Activated T-cell treated with anti-CD3 and anti-CD28 coated beads, Interleukin-2, amount 50 U/mL, for 48 hours (primary cell): ENCODE data around the gene MAMDC4.
A peak's percentile ranks its signal among the peaks of the same experiment; 100 is the strongest.
"Not testable (repeated sequence)": the region's sequence is repeated elsewhere in the genome, so short reads cannot be mapped to it uniquely, and the experiment has no call there.

Source experiments
- DNase-seq, 2 experiments: peaks; one replicate each; pipeline ENCODE4 v3.0.0-alpha.2; 2020

Gene MAMDC4

DNA sequence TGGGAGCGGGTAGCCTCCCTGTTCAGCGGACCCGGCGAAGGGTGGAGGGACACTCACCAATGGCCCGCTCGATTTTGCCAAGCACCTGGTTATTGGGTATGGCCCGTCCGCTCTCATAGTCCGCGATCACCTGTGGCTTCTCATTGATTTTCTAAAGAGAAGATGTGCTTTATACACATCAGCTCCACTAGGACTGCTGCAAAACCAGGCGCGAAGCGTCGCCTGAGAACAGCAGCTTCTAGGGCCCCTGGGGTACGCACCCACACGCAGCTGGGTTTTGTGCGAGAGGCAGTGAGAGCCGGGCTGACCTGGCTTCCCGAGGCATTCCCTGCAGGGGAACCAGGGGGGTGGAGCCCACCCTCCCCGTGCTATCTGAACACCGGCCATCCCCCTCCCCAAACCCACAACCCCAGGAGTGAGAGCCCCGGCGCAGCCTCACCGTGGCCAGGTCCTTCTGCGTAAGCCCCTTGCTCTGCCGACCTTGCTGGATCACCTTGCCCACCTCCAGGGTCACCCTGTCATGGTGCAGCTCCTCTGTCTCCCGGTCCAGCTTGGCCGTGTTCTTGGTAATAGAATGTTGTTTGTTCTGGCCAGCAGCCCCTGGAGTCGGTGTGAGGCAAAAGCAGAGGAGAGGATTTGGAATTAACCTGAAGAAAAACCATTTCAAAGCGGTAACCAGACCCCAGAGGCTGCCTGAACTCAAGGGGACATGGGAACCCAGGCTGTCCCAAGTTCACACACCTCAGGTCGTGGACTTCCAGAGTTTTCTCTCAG is 10.9 kb downstream of the MAMDC4 start:
- DNase-seq = no peak

DNA sequence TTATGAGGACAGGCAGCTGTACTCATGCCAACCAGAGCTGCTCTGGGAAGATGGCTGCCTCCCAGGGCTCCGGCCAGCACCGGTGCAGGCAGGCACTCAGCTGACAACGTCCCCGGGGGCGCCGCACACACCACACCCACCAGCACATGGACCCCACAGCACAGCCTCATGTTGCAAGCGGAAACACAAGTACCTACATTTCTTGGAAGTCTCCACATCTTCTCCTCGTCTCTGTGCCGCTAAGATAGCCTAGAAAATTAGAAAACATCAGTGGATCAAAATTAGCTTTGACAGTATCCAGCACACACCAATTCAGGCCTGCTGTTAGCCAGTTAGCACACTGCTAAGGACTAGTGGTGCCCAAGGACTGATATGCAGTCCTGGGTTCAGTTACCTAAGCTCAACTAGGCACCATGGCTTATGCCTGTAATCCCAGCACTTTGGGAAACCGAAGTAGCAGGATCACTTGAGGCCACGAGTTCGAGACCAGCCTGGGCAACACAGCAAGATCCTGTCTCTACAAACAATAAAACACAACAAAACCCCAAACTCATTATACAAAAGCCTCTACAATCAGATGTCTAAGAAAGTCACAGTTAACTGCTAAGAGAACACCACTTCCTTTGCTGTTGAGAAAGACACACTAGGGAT is 11.6 kb downstream of the MAMDC4 start:
- DNase-seq = no peak

DNA sequence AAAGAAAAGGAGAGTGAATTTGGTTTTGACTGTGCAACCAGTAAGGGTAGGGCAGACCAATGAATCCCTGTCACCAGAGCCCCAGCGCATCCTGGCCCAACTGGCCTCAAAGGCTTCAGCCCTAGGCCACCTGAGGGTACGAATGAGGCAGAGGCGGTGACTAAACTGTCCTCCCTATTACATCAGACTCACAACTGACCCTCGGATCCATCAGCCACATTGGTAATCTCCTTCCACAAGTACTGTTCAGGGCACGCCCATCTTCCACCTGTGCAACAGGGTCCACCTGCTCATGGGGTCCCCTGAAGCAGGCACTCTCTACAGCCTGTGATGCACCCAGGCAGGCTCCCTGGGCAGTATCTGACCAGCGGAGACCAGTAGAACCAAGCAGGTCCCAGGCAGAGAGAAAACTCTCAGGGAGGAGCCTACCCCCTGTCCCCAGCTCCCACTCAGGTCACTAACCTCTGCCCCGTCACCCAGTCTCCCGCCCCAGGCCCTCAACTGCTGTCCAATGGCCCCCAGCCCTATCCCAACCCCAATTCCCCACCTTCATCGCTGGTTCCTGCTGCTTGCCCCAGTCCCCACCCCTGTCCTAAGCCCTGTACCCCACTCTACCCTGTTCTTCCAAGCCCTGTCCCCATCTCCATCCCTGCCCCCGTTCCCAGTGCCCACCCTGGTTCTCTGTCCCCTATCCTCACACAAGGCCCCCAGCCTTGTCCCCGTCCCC is 13.1 kb downstream of the MAMDC4 start:
- DNase-seq = no peak

DNA sequence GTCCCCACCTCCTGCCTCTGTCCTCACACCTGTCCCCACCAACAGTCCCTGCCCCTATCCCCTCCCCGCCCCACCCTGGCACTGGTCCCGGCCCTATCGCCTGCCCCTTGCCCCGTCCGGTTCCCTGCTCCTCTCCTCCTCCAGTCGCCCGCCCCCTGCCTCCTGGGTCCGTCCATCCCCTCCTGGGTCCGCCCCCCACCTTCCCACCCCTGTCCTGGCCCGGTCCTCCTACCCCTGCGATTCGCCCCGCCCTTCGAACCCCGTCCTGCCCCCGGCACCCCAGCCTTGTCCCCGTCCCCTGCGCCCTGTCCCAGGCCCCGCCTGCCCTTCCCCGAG is 13.6 kb downstream of the MAMDC4 start:
- DNase-seq = no peak

DNA sequence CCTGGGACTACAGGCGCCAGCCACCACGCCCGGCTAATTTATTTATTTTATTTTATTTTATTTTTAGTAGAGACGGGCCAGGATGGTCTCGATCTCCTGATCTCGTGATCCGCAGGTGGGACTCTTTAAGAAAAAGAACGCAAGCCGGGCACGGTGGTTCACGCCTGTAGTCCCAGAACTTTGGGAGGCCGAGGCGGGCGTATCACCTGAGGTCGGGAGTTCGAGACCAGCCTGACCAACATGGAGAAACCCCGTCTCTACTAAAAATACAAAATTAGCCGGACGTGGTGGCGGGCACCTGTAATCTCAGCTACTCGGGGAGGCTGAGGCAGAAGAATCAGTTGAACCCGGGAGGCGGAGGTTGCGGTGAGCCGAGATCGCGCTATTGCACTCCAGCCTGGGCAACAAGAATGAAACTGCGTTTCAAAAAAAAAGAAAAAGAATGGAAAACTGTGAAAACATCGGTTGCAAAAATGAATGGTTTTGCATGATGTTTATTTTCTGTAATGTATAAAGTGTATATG is 14.8 kb downstream of the MAMDC4 start:
- peak in 1 of 2 experiments; percentile 33 for DNase-seq

DNA sequence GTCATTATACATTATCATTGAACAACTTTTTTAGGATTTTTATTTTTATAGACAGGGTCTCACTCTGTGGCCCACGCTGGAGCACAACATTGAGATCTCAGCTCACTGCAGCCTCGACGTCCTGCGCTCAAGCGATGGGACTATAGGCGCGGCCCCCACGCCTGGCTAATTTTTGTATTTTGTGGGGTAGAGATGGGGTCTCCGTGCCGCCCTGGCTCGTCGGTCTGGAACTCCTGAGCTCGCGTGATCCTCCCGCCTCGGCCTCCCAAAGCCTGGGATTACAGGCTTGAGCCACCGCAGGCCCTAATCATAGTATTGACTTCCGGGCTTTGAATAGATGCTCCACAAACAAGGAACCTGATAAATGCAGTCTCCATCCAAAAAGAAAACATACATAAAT is 15.3 kb downstream of the MAMDC4 start:
- no peak for DNase-seq

DNA sequence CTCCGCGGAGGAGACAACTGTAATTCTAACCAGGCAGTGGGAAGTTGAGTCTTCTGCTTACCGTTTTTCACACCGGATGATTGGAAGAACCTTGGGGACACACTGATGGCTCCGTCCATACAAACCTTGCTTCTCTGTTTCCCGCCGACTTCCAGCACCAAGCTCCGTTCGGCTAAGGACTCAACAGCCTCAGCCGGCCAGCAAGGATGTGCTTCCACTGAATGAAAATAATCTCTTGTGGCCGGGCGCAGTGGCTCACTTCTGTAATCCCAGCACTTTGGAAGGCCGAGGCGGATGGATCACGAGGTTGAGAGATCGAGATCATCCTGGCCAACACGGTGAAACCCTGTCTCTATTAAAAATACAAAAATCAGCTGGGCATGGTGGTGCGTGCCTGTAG is 15.8 kb downstream of the MAMDC4 start:
- no peak for DNase-seq

DNA sequence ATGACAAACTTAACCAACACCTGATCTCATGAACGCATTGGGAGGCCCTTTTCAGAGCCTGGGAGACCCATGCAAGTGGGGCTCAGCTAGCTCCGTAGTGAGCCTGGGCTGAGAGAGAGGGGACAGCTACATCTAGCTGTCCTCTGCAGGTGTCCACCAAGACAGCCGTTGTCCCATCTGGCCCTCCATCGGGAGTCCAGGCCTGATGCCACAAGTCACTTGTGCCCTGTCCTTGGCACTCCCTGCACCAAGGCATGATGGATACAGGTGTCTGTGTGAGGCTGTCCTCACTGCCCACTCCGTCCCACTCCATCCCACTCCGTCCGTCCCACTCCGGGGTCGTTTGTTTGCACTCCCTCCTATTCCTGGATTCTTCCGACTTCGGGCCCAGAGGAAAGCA is 16.5 kb downstream of the MAMDC4 start:
- no peak for DNase-seq

DNA sequence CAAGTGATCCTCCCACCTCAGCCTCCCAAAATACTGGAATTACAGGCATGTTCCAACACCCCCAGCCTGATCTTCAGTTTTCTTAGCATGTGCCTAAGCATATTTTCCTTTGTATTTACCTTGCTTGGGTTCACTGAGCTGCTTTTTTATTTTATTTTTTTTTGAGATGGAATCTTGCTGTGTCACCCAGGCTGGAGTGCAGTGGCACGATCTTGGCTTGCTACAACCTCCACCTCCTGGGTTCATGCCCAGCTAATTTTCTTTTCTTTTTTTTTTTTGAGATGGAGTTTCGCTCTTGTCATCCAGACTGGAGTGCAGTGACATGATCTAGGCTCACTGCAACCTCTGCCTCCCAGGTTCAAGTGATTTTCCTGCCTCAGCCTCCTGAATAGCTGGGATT is 17.5 kb downstream of the MAMDC4 start:
- DNase-seq = not testable (repeated sequence)

DNA sequence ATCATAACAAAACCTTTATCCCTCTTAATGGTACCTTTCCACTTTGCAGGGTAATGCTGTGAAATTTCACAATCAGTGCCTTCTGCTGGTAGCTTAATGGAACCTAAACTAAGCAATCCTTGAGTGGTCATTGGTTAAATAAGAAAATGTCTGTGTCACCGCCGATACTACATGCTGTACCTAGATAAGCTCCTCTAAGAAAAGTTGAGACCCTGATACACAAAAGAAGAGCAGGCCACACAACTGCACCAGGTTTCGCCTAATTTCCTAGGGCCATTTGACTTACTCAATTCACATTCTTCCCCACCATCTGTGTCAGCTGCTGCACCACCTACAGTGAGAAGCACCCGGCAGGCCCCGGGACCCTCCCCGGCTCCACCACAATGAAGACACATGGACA is 23.0 kb downstream of the MAMDC4 start:
- no peak for DNase-seq

DNA sequence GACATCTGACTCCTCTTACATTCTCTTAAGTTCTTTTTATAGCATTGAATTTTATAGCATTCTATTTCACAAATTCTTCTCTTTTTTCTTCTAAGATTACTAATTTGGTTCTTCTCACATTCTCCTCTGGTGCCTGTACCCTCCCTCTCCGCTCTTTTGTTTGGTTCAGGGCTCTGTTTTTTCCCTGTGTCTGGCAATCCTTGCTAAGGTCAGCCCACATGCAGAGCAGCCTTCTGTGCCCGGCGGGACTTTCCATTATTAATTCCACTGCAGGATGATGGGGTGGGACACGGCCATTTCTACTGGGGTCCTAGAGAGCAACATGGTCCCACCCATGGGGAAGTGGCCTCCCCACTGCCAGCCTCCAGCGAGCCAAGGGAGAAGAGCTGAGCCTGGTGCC is 24.3 kb downstream of the MAMDC4 start:
- no peak for DNase-seq

DNA sequence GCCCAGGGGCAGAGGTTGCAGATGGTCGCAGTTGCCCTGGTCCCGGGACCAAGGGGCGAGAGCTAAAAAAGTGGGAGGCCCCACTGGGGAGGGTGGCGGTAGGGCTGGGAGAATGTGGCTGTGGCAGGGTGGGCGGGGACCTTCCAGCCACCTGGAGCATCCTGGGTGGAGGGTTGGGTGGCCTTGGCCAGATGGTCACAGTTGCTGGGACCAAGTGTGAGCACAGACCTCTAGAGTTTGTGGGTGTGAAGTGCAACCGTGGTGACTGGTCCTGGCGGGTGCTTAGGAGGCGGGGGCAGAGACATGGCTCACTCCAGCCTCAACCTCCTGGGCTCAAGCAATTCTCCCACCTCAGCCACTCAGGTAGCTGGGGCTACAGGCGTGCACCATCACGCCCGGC is 28.5 kb downstream of the MAMDC4 start:
- peak in 1 of 2 experiments; percentile 31 for DNase-seq

DNA sequence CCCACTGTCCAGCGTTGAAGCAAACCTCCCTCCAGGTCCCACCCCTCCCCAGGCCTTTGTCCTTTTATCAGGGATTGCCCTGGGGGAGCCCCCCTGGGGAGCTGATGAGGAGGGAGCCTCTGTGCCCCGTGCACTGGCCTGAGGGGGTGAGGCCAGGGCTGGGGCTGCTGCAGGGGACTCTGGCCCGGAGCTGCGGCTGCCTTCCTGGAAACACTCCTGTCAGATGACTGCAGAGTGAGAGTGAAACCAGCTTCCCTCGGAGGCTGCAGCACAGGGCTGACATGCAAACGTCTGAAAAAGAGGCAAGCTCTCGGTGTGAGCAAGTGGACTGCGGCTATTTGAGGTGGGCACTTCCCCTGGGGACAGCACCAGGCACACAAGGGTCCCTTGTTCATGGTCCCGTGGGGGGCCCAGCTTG is 29.6 kb downstream of the MAMDC4 start:
- peak; percentile 71 to 79 for DNase-seq

DNA sequence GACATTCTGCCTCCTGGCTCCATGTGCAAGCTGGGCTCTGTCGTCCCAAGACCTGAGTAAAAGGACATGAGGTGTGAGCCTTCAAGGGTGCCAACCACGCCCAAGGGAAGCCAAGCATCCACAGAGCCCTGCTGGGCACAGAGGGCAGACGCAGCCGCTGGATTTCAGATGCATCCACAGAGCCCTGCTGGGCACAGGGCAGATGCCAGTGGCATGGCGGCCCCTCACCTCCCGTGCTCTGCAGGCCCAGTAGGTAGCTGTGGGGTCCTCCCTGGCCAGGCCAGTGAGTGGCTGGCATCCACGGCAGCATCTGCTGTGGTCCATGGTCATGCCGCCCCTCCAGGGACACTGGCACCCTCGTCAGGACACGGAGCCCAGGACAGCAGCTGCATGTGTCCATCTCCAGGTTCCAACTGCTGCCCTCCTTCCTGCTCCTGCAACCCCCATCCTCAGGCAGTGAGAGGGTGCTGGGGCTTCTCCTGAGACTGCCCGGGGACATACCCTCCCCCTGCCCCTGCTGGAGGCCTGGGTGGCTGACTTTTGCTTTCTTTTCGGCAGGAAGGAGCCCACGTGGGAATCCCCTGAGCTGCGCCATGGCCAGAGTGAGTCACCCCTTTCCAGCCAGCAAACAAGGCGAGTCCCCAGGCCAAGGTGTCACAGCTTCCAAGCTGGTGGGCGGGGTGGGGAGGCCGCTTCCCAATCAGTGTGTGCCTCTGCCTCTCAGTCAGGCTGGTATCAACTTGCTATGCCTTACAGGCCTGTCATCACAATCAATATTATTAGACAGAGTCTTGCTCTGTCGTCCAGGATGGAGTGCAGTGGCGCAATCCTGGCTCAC is 30.2 kb downstream of the MAMDC4 start:
- DNase-seq = peak; percentile 90 to 93

DNA sequence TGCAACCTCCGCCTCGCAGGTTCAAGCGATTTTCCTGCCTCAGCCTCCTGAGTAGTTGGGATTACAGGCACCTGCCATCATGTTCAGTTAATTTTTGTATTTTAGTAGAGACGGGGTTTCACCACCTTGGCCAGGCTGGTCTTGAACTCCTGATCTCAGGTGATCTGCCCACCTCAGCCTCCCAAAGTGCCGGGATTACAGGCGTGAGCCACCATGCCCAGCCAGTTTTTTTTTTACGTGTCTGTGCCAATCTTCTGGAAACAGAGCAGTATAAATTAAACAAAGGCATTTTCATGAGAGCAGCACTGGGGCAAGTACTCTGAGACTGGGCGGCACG is 30.8 kb downstream of the MAMDC4 start:
- DNase-seq = not testable (repeated sequence)

DNA sequence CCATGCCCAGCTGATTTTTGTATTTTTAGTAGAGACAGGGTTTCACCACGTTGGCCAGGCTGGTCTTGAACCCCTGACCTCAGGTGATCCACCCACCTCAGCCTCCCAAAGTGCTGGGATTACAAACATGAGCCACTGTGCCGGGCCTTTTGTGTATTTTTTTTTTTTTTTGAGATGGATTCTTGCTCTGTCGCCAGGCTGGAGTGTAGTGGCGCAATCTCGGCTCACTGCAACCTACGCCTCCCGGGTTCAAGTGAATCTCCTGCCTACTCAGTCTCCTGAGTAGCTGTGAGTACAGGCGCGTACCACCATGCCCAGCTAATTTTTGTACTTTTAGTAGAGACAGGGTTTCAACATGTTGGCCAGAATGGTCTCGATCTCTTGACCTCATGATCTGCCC is 31.5 kb downstream of the MAMDC4 start:
- DNase-seq = not testable (repeated sequence)

DNA sequence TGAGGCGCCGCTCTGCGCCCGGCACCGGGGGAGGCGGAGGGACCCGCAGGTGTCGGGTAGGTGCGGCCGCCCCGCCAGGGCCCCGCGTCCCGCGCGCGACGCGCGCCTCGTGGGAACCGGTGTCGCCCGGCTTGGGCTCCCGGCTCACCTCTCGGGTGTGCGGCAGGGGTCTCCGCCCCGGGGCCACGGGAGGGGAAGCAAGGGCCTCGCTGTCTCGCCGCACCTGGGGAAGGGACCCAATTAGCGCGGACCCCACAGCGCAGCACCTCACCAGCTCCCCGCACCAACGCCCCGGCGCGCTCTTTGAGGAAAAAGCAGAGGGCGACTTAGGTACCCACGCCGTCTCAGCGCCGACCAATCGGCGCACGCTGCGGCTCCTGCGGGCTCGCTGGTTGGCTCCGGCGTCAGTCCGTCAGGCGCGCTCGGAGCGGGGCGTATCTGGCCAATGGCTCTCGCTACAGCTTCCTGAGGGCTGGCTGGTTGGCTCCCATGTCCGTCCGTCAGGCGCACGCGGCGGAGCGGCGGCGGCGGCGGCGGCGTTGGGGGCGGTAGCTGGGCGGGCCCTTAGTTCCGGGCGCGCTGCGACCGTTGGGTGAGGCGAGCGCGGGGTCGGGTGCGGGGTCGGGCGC is 33.9 kb downstream of the MAMDC4 start, which contains the start of gene TRAF2:
TSS of gene TRAF2 (plus strand) at position 567 of the 629 bp plus-strand sequence. CDS start 12,225 bp downstream, outside the sequence.
- DNase-seq = peak; percentile 97 to 99

DNA sequence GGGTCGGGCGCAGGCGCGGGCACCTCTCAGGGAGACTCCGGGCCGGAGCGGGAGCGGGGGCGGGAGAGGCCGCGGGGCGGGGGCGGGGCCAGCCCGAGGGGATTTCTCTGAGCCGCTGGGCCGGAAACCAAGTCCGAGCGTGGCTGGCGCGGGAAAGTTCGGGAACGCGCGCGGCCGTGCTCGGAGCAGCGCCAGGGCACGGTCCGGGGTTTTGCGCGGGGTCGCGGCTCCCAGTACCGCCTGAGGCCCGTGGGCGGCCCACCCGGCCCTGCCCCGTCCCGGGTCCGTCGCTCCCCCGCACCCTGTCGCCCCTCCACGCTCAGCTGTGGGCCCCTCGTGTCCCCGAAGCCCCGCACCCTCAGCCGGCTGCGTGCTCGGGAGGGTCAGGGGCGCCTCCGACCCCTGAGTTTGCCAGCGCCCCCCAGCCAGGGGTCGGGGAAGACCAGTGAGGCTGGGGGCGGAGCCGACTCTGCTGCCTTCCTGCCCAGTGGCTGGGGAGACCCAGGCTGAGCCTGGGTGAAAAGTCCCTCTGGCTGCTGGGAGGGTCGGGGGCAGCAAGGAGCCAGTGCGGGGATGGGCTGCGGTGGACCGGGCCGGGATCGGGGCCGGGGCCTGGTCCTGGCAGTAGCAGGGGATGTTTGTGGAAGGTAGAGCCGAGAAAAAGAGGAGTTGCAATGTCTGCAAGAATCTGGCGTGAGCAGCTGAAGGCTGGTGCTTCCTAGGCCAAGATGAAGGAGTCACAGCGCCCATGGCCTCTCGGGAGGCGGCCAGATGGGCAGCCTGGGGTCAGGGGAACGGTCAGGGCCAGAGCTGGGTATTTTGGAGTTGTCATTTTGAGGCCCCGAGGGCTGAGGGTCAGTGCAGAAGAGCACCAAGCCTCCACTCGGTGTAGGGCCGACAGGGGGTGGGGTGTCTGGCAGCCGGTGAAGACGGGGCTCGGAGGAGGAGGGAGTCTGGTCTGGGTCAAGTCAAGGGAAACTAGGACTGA is 34.8 kb downstream of the MAMDC4 start:
- peak; percentile 65 to 71 for DNase-seq

DNA sequence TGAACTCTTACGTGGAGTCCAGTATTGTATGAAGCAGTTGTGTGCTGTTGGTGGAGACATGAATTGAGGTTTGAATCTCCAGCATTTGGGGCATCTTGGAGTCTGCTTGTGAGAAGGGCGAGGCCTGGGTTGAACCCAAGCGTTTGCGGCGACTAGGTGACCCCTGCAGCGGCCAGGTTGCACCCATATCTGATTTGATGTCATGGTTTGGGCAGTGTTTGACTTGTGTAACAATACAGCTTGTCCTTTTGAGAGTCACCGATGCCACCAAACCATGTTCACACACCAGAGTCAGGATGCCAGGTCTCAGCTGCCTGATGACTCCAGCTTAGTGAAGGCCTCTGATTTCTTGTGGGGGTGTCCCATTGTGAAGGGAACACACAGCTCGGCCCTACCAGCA is 36.3 kb downstream of the MAMDC4 start:
- DNase-seq = no peak

DNA sequence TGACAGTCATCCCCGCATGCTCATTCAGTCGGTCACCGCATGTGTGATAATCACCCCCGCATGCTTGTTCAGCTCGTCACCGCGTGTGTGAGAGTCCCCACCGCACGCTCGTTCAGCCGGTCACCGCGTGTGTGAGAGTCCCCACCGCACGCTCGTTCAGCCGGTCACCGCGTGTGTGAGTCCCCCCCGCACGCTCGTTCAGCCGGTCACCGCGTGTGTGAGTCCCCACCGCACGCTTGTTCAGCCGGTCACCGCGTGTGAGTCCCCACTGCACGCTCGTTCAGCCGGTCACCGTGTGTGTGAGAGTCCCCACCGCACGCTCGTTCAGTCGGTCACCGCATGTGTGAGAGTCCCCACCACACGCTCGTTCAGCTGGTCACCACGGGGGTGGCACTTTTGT is 37.7 kb downstream of the MAMDC4 start:
- no peak for DNase-seq

DNA sequence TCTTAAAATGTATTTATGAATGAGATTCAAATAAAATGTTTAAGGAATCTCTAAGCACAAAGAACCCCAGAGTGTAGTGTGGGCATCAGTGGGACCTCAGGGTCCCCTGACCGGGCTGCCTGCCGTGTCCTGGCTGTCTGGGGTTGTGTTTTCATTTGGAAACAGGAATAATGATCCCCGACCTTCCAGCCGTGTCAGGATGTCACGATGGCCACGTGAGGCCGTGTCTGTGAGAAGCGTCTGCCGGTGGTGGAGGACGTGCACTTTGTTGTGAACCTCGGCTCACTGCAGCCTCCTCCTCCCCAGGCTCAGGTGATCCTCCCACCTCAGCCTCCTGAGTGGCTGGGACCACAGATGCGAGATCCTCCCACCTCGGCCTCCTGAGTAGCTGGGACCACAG is 38.5 kb downstream of the MAMDC4 start:
- no peak for DNase-seq
